GM21825 (cell line): ENCODE data around the gene FANCE.

Experiments
- ATAC-seq: cut with Tn5 transposase; IDR thresholded peaks from one replicate; pipeline ENCODE4 v1.9.1; 2021; ENCODE audit warnings: mild to moderate bottlenecking, moderate library complexity; ENCODE audit not compliant: unreplicated experiment

FANCE gene, protein sequence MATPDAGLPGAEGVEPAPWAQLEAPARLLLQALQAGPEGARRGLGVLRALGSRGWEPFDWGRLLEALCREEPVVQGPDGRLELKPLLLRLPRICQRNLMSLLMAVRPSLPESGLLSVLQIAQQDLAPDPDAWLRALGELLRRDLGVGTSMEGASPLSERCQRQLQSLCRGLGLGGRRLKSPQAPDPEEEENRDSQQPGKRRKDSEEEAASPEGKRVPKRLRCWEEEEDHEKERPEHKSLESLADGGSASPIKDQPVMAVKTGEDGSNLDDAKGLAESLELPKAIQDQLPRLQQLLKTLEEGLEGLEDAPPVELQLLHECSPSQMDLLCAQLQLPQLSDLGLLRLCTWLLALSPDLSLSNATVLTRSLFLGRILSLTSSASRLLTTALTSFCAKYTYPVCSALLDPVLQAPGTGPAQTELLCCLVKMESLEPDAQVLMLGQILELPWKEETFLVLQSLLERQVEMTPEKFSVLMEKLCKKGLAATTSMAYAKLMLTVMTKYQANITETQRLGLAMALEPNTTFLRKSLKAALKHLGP

DNA sequence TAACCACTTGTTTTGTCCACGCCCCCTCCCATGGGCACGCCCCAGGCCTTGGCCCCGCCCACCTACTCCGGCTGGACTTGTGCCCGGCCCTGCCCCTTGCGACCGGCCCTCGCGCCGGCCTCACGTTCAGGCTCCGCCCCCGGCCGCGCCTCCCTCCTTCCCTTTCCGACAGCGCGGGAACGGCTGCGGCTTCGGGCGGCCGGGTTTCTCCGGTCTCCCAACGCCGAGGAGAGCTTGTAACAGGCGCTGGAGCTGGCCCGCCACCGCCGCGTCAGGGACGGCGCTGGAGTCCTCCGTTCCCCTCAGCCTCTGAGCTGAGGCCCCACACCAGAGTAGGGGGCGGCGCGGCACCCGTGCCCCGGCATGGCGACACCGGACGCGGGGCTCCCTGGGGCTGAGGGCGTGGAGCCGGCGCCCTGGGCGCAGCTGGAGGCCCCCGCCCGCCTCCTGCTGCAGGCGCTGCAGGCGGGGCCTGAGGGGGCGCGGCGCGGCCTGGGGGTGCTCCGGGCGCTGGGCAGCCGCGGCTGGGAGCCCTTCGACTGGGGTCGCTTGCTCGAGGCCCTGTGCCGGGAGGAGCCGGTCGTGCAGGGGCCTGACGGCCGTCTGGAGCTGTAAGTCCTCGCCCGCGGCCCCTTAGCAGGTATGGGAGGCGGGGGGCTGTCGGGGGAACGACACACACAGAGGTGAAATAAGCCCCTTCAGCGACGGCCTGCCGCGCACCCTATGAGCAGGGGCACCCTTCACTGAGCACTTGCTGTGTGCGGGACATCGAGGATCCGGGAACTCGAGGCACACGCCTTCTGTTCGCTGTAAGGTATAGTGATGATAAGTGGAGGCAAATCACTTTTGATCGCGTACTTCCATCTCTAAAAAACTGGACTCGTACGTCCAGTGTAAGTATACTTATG lies at the start of gene FANCE:
TSS of gene FANCE (plus strand) at position 156 of the 908 bp plus-strand sequence. CDS start at position 364, 208 bp downstream.
- peak; percentile 80 for ATAC-seq

DNA sequence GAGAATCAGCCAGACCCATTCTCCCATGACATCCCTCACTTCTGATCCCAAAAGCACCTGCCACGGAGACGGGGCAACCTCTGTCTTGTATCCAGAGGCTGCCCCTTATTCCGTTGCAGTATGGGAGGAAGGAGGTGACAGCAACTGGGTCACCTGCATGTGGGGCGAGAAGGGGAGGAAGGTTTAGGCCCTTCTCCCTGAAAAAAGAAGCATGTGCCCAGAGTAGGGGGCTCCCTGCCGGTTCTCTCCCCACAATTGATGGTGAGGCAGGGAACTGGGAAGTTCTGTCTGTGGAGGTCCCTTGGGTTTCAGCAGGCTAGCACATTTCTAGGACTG lies 49.3 kb upstream of the FANCE start:
- ATAC-seq = no peak

DNA sequence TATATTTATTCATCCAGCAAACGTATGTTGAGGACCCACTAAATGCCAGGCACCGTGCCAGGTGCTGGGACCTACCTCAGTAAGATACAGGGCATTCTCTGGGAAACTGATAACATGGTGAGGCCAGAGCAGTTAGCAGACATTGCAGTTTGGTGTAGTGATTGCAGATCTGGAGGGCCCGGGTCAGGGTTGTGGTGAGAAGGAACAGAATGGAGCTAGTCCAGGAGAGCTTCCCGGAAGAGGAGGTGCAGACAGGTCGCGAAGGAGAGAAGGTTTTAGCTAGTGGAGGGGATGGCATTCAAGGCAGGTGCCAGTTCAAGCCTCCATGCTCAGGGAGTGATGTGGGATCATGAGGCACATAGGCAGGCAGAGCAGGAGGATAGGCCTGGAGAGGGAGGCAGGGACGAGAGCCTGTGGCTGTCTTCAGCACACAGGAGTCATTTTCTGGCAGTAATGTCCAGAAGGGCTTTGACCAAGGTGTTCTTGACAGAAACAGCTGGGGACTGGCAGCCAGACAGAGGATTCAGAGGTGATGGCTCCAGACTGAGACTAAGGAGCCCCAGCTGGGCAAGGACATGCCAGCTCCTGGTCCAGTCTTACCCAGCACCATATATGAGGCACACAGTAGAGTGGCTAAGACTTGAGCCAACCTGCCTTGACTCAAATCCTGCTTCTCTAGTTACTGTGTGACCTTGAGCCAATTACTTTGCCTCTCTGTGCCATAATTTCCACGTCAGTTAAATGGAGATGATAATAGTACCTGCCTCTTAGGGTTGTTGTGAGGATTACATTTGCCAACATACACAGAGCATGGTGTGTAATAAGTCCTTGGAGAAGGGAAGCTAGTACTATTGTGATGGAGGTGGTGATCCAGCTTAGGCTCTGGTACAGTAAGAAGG lies 48.3 kb upstream of the FANCE start:
- ATAC-seq = no peak

DNA sequence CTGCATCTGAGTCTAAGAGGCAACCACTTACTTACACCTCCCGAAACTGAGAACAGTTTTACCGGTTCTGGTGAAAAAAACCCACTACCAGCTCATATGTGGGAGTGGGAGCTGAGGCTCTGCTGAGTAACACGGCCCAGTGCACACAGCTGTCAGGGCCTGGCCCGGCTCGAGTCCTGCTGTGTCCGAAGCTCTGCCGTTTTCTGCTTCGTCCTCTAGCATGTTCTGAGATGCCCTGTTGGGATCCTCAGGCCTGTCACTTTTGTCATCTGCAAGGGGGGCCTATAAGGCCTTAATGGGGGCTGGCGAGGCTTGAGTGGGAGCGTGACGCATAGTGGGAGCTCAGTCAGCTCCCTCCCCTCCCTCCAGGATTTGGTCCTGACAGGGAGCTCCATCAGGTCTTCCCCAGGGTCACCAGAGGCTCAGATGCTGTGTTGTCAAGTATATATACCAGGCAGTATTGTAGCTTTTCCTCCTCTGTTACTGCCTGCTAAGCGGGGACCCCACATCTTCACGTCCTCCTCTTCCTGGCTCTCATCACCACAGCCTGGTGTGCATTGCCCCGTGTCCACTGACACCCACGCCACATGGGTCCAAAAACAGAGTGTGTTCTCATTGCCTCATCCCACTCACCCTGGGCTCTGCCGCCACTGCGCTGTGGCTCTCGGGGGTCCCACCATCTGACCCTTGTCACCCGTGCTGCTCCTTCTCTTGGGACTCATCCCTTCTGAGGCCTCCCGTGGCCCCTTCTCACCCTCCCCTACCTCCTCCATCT lies 45.2 kb upstream of the FANCE start:
- no peak for ATAC-seq

DNA sequence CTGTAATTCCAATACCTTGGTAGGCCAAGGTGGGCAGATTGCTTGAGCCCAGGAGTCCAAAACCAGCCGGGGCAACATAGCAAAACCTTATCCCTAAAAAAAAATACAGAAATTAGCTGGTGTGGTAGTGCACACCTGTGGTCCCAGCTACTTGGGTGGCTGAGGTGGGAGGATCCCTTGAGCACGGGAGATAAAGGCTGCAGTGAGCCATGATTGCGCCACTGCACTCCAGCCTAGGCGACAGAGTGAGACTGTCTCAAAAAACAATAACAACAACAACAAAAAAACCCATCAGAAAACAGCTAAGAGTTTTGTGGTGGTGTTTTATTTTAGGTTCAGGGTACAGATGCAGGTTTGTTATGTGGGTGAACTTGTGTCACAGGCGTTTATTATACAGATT lies 42.9 kb upstream of the FANCE start:
- no peak for ATAC-seq

DNA sequence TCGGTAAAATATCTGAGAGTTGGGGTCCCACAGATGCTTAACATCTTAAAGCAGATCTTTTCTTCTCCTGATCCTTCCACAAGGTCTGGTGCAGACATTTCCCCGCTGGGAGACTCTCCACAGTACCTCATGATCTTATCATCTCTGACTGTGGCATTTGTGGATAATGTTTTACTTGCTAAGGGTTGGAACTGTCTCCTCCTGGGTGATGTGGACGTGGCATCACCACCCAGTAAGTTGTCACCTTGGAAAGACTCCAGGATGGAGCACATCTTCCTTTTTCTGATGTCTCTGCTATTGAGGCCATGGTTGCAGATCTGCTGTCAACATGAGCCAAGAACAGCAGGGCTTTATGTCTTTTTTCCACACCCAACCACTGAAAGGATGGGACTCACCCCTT lies 42.0 kb upstream of the FANCE start:
- no peak for ATAC-seq

DNA sequence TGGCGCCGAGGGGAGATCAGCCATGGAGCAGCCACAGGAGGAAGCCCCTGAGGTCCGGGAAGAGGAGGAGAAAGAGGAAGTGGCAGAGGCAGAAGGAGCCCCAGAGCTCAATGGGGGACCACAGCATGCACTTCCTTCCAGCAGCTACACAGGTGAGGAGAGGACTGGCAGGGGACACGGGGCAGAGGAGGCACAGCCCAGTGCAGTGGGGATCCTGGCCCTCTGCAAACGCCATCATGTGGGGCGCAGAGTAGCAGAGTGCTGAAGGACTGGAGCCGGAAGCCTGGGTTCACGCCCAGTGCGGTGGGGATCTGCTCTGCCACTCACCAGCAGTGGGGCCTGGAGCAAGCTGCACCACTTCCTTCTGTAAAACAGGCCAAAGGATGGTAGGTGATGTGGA lies 41.1 kb upstream of the FANCE start:
- no peak for ATAC-seq

DNA sequence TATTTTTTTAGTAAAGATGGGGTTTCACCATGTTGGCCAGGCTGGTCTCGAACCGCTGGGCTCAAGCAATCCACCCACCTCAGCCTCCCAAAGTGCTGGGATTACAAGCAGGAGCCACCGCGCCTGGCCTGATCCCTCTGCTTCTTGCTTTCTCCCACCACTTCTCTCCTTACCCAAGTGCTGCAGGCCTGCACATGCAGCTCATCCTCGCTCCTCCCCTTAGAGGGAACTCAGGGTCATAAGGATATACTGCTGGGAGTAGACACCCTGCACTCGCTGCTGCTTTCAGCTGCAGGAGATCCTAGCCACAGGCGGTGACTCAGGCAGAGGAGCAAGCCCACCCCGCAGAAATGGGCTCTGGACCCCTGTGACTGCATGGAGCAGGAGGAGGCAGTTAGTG lies 40.0 kb upstream of the FANCE start:
- no peak for ATAC-seq

DNA sequence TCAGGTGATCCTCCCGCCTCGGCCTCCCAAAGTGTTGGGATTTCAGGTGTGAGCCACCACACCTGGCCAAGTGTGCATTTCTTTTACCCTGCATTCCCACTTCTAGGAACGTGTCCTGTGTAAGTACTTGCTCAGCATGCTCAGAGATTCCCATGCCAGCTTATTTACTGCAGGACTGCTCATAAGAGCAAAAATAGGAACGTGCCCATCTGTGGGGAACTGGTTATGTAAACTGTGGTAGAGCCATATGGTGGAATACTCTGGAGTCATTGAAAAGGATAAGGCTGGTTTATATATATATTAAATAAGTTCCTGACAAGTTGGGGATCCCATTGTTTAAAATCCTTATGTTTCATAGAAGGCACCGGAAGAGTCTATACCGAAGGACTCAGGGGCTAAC lies 38.2 kb upstream of the FANCE start:
- ATAC-seq = no peak

DNA sequence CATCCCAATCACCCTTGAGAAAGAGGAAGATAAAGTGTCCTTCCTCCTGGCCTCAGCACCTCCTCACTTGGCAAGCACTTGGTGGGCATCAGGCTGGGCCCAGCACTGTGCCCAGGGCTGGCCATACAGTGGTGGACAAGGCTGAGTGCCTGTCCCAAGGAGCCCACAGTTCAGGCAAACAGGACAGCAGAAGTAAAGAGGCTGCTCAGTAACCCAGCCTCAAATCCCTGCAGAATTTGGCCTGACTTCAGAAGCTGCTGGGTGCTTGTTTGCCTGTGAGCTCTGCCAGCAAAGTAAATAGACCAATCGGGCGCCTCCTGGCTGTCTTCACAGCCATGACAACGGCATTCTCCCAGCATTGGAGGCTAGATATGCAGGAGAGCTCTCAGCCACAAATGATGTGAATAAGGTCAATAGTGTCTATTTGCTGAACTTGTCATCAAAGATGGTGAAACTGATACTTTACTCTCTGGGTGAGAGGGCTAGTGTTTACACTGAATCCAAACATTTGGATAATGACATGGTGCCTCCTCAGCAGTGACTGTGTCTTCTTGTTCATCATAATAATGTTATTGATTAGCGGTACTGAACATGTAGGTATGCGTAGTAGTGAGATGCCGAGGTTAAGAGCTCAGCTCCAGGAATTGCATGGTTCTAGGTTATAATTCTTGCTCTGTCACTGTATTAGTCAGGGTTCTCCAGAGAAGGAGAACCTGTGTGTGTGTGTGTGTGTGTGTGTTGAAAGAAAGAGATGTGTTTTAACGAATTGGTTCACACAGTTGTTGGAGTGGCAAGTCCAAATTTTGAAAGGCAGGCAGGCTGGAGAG lies 36.9 kb upstream of the FANCE start:
- ATAC-seq = no peak

DNA sequence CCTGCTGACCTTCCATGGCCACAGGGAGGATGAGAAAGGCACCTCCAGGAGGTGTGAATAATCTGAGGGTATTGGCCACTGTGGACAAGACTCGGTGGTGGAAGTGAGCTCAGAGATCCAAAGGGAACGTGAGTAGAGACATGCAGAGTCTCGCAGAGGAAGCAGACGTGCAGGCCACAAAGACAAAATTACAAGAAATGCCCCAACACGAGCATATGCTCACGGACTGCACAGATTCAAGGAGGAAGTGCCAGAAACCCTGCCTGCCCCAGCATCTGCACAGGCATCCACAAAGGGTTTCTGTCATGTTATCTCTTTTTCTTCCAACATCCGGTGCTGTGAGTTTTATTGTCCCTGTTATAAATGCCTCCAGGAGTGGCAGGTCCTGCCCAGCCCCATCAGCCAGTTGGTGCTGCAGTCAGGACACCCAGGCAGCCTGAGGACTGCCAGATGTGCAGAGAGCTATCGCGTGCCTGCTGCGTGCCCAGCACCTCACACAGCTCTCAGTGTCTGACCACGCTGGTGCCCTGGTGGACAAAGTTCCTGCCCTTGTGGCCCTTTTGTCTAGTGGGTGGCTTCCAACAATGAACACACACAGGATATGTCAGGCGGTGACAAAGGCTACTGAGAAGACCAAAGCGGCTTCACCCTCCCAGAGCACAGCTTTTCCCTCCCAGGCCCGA lies 34.0 kb upstream of the FANCE start:
- ATAC-seq = no peak

DNA sequence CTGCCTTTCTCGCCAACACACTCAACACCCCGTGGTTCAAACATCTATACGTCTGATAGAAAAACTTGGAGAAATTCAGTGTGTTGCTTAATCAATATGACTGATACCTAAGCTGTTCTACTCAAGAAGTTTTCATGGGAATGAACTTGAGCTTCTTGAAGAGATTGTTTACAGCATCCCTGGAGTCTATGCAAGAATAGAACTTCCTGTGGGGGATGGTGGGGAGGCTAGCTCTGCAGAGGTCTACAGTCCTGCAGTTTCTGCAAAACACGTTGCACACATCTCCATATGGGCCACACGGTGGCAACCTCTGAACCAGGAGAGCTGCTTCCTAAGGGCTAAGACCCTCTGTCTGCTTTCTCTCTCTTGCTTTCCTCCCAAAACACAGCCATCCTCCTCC lies 32.7 kb upstream of the FANCE start:
- no peak for ATAC-seq

DNA sequence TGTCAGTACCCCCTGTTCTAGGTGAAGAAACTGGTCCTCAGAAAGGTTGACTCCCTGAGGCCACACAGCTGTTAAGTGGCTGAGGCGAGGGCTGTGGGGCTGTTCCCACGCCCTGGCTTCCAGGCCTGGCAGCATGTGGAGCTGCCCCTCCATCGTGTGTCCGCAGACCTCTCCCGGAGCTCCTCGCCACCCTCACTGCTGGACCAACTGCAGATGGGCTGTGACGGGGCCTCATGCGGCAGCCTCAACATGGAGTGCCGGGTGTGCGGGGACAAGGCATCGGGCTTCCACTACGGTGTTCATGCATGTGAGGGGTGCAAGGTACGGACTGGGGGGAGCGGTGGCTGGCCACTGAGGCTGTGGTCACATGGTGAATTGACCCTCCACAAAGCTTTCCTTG lies 32.2 kb upstream of the FANCE start:
- ATAC-seq = no peak

DNA sequence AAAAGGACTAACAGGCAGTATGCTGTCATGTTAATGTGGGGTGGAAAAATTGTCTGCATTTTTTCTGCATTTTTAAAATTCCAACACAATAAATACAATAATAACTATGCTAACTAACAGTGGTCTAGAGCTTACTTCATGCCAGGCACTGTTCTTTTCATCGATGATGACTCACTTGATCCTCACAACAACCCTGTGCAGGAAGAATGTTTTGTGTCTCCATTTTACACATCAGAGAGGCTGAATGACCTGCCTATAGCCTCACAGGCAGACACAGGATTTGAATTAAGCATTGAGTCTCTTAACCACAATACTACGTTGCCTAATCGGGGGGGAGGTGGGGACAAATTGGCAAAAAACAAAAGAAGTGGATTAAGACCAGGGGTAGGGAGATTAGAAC lies 26.9 kb upstream of the FANCE start:
- no peak for ATAC-seq

DNA sequence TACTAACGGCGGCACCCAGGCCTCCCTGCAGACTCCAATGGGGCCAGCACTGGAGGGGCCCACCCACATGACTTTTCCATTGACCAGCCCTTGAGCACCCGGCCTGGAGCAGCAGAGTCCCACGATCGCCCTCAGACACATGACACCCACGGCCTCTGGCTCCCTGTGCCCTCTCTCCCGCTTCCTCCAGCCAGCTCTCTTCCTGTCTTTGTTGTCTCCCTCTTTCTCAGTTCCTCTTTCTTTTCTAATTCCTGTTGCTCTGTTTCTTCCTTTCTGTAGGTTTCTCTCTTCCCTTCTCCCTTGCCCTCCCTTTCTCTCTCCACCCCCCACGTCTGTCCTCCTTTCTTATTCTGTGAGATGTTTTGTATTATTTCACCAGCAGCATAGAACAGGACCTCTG lies 26.1 kb upstream of the FANCE start:
- no peak for ATAC-seq

DNA sequence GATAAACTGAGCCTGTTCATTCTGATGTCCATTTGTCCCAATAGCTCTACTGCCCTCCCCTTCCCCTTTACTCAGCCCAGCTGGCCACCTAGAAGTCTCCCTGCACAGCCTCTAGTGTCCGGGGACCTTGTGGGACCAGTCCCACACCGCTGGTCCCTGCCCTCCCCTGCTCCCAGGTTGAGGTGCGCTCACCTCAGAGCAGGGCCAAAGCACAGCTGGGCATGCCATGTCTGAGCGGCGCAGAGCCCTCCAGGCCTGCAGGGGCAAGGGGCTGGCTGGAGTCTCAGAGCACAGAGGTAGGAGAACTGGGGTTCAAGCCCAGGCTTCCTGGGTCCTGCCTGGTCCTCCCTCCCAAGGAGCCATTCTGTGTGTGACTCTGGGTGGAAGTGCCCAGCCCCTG lies 24.7 kb upstream of the FANCE start:
- ATAC-seq = no peak

DNA sequence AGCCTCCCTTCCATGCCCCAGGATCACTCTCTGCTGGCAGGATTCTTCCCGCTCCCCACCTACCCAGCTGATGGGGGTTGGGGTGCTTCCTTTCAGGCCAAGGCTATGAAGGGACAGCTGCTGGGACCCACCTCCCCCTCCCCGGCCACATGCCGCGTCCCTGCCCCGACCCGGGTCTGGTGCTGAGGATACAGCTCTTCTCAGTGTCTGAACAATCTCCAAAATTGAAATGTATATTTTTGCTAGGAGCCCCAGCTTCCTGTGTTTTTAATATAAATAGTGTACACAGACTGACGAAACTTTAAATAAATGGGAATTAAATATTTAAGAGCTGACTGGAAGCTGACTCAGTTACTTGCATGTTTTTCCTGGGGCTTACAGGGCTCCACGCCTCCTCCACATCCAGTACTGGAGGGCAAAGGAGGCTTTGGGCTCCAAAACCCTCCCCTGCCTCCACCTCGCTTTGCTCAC lies 24.3 kb upstream of the FANCE start:
- ATAC-seq = no peak

DNA sequence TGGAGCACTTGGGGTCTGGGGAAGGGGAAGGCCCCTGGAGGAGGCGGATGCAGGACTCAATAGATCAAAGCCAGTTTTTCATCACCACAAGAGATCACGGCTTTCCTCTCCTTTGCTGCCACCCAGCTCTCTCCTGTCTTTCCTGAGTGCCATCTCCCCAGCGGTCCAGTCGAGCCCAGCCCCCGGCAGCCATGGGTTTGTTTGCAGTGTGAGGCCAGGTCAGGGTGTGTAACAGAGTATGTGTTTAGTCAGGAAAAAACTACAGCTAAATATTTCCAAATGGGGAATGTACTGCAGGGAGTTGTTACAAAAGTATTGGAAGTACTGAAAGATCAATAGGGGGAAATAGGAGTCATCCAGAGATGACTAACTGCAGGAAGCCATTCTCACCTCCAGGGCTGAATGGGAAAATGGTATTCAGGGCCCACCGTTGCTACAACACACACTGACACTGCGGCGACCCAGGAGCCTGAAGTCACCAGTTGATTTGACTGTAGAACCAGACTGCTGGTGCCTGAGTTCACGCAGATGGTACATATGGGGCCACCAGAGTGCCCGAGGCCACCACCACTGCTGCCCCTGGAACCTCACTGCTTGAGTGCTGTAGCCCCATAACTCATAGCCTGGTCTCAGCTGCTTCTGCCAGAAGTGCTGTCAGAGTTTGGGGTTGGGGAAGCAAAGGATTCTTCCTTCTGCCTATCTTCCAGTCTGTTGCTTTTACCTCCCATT lies 23.6 kb upstream of the FANCE start:
- no peak for ATAC-seq
